HL-60 (cell line): ENCODE results near the gene TERT.
"Not testable (repeated sequence)": the region's sequence is repeated elsewhere in the genome, so short reads cannot be mapped to it uniquely, and the experiment has no call there.

Experiments used
- DNase-seq, 2 experiments: peaks; one replicate each; pipeline ENCODE4 v3.0.0-alpha.2; 2010 to 2020; ENCODE audit warnings: low read depth in 1 of 2, low spot score in 1 of 2
- H3K27ac ChIP-seq: fragments of 250-450 bp; sonication (Bioruptor Pico); replicated peaks from 2 replicates; pipeline ENCODE4 v1.5.1; 2020; ENCODE audit warnings: mild to moderate bottlenecking, moderate library complexity
- H3K27me3 ChIP-seq: fragments of 250-450 bp; sonication (Bioruptor Pico); 2 replicates; pipeline ENCODE4 v1.5.1; 2021; ENCODE audit warnings: mild to moderate bottlenecking, moderate library complexity; ENCODE audit not compliant: insufficient read depth, poor library complexity, severe bottlenecking
- H3K4me3 ChIP-seq: replicated peaks from 2 replicates; pipeline ENCODE4 v1.5.1; 2011; ENCODE audit warnings: mild to moderate bottlenecking, control low read depth, low read length; ENCODE audit not compliant: insufficient read depth
- GABPA ChIP-seq: IDR thresholded peaks from 2 replicates; pipeline ENCODE4 v1.6.1; 2012; ENCODE audit warnings: low read depth
- POLR2AphosphoS5 ChIP-seq: IDR thresholded peaks from 2 replicates; pipeline ENCODE4 v1.6.1; 2012; ENCODE audit warnings: low read depth
- REST ChIP-seq: IDR thresholded peaks from 2 replicates; pipeline ENCODE4 v1.6.1; 2012; ENCODE audit warnings: low read depth; ENCODE audit not compliant: insufficient replicate concordance
- SPI1 ChIP-seq: IDR thresholded peaks from 2 replicates; pipeline ENCODE4 v1.6.1; 2012; ENCODE audit warnings: low read depth, mild to moderate bottlenecking, borderline replicate concordance
- long read RNA-seq: library from polyadenylated mRNA; unstranded; transcript quantifications from one replicate; pipeline ENCODE4 v2.0.0, GENCODE V29; 2020
- TF ChIP-seq, protein P1 (sequence below): IDR thresholded peaks from one replicate; pipeline ENCODE4 v1.5.1; 2011; ENCODE audit warnings: low read length, control low read depth, inconsistent platforms; ENCODE audit not compliant: insufficient read depth

Gene TERT
- long read RNA-seq, partial matches to known transcripts, result 5 of 16 reads
- long read RNA-seq, other reads (novel, unspliced or antisense), result 10 of 16 reads

GRCh38 chr5:1294835-1295649 lies at the start of gene TERT:
TSS of gene TERT (minus strand) at chr5:1295068. CDS start at chr5:1294989, 79 bp downstream.
- DNase-seq, result peak; percentile 36 to 63
- Histone ChIP-seq H3K27ac (no peak within 1 kb of the TSS), H3K4me3 (peak within 1 kb of the TSS; percentile 36), H3K27me3 (peaks cover 6% of the 10 kb centered on the region)
- TF ChIP-seq POLR2AphosphoS5, result no peak
- TF ChIP-seq, protein P1, sequence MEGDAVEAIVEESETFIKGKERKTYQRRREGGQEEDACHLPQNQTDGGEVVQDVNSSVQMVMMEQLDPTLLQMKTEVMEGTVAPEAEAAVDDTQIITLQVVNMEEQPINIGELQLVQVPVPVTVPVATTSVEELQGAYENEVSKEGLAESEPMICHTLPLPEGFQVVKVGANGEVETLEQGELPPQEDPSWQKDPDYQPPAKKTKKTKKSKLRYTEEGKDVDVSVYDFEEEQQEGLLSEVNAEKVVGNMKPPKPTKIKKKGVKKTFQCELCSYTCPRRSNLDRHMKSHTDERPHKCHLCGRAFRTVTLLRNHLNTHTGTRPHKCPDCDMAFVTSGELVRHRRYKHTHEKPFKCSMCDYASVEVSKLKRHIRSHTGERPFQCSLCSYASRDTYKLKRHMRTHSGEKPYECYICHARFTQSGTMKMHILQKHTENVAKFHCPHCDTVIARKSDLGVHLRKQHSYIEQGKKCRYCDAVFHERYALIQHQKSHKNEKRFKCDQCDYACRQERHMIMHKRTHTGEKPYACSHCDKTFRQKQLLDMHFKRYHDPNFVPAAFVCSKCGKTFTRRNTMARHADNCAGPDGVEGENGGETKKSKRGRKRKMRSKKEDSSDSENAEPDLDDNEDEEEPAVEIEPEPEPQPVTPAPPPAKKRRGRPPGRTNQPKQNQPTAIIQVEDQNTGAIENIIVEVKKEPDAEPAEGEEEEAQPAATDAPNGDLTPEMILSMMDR, result no peak
- no peak for TF ChIP-seq REST
- TF ChIP-seq GABPA, result no peak
- TF ChIP-seq SPI1, result no peak

GRCh38 chr5:1343931-1344901 lies 49.3 kb upstream of the TERT start:
- Histone ChIP-seq H3K27me3 (no peaks in the 10 kb centered on the region), H3K27ac (peak overlapping the region; percentile 53), H3K4me3 (peak overlapping the region; percentile 97)
- no peak for TF ChIP-seq GABPA
- TF ChIP-seq SPI1, result no peak
- TF ChIP-seq POLR2AphosphoS5, result no peak
- no peak for TF ChIP-seq REST
- TF ChIP-seq, protein P1, result no peak
- no peak for DNase-seq

GRCh38 chr5:1343315-1343751 lies 48.5 kb upstream of the TERT start:
- H3K4me3 ChIP-seq, result no peak overlapping the region
- H3K27me3 ChIP-seq, result no peaks in the 10 kb centered on the region
- no peak overlapping the region for H3K27ac ChIP-seq
- TF ChIP-seq, protein P1, result no peak
- TF ChIP-seq POLR2AphosphoS5 (no peak), REST (no peak), GABPA (no peak), SPI1 (no peak)
- no peak for DNase-seq

GRCh38 chr5:1342711-1343110 lies 47.8 kb upstream of the TERT start:
- DNase-seq, H3K27ac ChIP-seq, H3K4me3 ChIP-seq, H3K27me3 ChIP-seq: not testable (repeated sequence)
